ENCODE results near the gene SHH.
"Not testable (repeated sequence)": the region's sequence is repeated elsewhere in the genome, so short reads cannot be mapped to it uniquely, and the experiment has no call there.

Gene SHH

DNA sequence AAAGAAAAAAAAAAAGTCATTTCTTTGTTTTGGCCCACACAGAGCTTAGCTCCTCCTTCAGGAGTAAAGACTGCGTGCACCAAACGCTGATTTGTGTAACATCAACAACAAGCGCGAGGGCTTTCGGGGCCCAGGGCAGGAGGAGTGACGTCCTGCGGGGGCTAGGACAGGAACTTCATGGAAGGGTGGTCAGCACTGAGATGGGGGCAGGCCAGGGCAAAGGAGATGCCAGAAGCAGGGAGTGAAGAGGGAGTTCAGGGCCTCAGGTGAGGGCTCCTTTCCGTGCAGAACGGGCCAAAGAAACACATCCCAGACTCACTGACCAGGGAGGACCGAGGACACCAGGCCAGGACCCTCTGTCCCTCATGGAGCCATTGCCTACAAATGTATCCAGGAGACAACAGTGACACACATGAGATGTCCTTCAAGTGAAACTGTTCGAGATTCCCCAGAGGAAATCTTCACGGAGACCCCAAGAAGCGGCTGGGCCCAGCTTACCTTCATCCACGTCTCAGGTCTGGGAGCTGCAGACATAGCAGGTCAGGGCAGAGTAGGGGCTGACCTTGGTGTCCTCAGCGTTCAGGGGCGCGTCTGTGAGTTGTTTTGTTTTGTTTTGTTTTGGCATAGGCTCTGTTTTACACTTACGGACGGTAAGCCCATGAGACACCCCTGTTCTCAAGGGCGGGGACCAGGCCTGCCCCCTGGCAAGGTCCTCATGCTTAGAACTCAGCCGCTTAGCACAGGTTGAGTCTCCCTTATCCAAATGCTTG lies 30.4 kb upstream of the SHH start:
- DNase-seq (ENCODE audit: low read depth): no peak

GRCh38 chr7:155840909-155841308 lies 28.6 kb upstream of the SHH start:
- no peak for DNase-seq (ENCODE audit: low read depth)

DNA sequence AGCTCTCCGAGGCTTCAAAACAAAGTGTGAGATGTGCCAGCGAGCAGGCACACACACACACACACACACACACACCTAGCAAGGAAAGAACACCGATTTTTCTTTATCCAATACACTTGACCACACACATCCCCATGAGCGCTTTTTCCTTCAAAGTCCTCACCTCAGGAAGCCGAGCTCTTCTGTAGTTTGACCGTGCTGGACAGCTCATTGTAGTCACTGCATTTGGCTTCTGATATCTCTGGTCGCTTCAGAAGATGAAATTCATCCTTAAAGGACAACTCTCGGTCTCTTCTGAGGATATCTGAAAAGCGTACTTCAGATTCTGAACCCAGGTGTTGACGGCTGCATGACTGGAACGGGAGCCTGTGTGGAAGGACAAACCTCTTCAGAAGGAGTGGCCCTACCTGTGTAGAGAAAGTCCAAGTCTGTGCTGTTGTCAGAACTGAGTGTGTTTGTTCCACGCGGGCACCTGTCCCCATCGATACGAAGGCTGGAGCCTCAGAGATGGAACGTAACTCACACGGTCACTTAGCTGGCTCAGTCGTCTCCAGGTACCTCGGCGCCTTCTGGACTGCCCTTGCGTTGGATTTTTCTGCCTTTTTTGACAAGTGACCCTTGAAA lies 28.1 kb upstream of the SHH start:
- no peak for DNase-seq (ENCODE audit: low read depth)

DNA sequence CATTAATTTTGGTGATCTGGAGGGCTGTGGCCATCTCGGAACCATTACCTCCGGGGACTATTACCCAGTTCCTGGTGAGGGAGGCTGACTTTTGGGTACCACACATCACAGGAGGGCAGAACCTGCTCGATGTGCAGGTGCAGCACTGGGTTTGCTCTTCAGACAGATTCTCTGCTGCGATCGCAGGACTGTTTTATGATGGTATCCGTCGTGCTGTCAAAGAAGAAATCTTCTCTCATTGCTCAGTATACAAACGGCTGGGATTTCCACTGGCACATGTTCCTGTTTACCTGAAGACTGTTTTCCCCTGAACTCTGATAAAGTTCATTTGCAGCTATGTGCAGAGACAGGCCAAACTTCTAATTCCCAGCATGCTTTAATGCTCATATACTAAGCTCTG lies 27.2 kb upstream of the SHH start:
- DNase-seq (ENCODE audit: low read depth): no peak

- DNase-seq (ENCODE audit: low read depth): not testable (repeated sequence)
These were observed 26.0 kb upstream of the SHH start for GRCh38 chr7:155838312-155838711.

DNA sequence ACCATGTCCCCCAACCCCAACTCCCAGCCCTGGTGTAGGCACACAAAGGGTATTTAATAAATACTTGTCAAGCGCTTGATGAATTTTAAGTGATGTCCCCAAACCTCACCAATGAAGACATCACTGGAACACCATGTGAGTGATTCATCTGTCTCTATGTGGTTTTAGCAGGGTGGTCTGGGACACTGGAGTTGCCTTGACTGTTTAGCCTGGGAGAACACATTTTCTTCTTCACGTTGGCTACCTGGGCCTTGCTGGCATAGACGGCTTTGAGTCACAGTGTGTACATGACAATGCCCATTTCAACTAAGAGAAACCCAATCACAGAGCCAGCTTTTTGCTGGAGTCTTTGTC lies 24.8 kb upstream of the SHH start:
- no peak for DNase-seq (ENCODE audit: low read depth)

DNA sequence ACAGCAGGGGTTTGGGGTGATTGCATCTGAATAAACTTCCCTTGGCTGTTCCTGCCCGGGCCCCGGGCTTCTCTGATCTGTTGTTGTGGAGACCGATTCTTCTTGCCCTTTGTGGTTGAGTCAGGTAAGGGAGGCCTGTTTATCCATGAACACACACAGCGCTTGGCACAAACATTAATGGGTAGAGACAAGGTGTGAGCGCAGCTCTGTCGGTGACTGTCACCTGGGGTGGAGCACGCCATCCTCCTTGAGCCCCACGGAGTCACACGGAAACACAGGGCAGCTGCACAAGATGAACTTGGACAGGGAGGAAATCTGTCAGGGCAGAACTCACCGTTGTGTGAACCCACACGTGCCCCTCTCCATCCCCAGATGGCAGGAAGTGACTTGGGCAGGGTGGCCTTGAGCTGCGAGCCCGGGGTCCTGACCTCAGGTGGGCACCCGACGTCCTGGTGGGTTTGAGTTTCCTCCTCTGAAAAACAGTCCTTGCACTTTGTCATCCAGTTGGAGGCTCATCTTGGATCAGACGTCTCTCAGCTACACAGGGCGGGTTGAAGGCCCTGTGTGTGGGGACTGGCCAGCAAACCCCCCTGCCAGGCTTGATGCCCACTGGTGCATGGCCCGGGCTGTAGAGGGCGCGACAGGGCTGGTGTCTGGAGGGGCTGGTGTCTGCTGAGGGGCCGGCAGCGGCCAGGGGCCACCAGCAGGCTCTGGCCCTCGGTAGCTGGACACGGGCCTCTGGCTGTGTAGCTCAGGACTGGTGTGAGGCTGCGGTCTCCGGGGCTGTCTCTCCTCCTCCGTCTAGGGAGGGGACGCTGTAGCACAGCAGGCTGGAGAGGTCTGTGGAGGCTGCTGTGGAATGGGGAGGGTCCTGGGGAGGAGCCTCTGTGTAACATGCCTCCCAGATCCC lies 24.2 kb upstream of the SHH start:
- DNase-seq (ENCODE audit: low read depth): no peak

- no peak for DNase-seq (ENCODE audit: low read depth)
These were observed 23.4 kb upstream of the SHH start for GRCh38 chr7:155835446-155836215.

GRCh38 chr7:155834486-155835048 lies 22.3 kb upstream of the SHH start:
- no peak for DNase-seq (ENCODE audit: low read depth)

- DNase-seq (ENCODE audit: low read depth): no peak
These were observed 21.4 kb upstream of the SHH start for GRCh38 chr7:155833651-155834050.

GRCh38 chr7:155832581-155832981 lies 20.3 kb upstream of the SHH start:
- DNase-seq (ENCODE audit: low read depth): no peak

GRCh38 chr7:155831807-155832524 lies 19.7 kb upstream of the SHH start:
- no peak for DNase-seq (ENCODE audit: low read depth)

GRCh38 chr7:155830961-155831806 lies 18.9 kb upstream of the SHH start:
- no peak for DNase-seq (ENCODE audit: low read depth)

GRCh38 chr7:155829796-155830470 lies 17.7 kb upstream of the SHH start:
- no peak for DNase-seq (ENCODE audit: low read depth)

GRCh38 chr7:155825336-155825735 lies 13.1 kb upstream of the SHH start:
- no peak for DNase-seq (ENCODE audit: low read depth)

DNA sequence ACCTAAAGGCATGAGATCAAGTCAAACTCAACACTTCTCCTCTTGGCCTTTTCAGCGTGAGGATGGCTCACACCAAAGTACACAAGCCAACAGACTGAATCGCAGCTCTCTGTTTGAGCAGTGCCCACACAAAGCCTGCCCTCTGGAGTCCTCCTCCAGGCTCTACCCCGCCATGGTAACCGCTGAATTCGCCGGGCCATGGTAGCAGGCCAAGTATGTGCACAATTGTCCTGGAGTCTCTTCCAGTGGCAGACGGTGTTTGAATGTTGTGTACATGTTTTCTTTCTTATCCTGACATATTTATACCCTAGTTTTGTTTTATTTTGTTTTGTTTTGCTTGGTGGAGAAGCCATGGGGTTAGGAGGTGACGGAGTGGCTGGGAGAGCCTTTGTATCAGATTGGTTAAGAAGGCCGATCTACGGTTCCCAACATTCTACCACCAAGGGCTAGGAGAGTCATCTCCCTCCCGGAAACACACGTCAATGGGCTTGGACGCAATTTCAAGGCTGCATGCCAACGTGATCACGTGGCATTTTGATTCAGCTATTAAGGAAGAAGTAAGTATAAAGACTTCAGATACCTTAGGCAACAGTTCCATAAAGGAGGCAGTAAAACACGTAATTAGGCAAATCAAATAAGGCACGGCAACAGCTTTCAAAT lies 12.1 kb upstream of the SHH start:
- no peak for DNase-seq (ENCODE audit: low read depth)

- no peak for DNase-seq (ENCODE audit: low read depth)
These were observed 9.6 kb upstream of the SHH start for GRCh38 chr7:155821851-155822250.

DNA sequence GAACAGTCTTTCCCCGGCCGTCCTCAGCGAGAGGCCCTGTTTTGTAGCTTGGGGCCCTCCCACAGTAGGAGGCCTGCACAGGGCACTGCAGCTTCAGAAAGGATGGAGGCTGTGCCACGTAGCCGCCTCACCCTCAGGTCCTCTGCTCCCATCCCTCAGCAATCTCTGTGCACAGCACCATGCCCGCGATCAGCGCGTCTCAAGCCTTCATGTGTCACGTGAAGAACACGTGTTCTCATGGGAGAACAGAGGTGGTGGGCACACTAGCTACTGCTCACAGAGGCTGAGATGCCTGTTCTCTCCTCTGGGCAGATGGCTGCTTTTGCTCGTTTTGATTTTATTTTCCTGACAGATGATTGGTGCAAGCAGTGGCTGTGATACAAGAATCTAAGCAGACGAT lies 8.5 kb upstream of the SHH start:
- no peak for DNase-seq (ENCODE audit: low read depth)

GRCh38 chr7:155820246-155820645 lies 8.0 kb upstream of the SHH start:
- DNase-seq (ENCODE audit: low read depth): no peak

Data from stimulated activated CD8-positive, alpha-beta memory T cell treated with anti-CD3 and anti-CD28 coated beads, Interleukin-15, amount 100 ng/mL, for 1 hour (primary cell).